ENCODE data around the gene KRT35.

GRCh38 chr17:41503202-41503601 lies 22.3 kb upstream of the KRT35 start:
- no peak for TF ChIP-seq ZSCAN30 (tag by site-specific recombination; IDR thresholded peaks at IDR 0.05)
- no peak for TF ChIP-seq CTCF (tag by site-specific recombination; IDR thresholded peaks at IDR 0.05)
- TF ChIP-seq ZBTB26 (tag by site-specific recombination; optimal IDR thresholded peaks at IDR 0.05): no peak
